ENCODE data around the gene DSCAM.

DNA sequence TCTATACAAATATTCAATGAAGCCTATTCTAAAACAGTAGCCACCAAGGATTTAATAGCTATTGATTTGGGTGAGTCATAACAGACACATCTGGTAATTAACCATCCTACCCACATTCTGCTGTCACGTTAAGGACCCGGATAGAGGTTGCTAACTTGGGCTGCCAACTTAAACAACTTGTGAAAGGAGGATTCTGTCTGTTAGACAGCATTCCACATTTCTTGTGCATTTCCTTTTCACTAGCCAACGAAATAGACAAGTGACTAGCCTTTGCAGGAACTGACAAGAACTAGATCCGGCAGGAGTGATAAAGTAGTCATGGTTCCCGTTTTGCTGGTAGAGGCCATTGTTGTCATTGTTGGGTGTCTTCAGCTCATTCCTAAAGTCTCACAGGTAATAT, 9.5 kb downstream of the DSCAM start:
- TF ChIP-seq POLR2A (IDR thresholded peaks at IDR 0.05) (no peak), POLR2AphosphoS5 (IDR thresholded peaks at IDR 0.05) (no peak), EP300 (IDR thresholded peaks at IDR 0.05) (no peak)
- TF ChIP-seq, protein P1, sequence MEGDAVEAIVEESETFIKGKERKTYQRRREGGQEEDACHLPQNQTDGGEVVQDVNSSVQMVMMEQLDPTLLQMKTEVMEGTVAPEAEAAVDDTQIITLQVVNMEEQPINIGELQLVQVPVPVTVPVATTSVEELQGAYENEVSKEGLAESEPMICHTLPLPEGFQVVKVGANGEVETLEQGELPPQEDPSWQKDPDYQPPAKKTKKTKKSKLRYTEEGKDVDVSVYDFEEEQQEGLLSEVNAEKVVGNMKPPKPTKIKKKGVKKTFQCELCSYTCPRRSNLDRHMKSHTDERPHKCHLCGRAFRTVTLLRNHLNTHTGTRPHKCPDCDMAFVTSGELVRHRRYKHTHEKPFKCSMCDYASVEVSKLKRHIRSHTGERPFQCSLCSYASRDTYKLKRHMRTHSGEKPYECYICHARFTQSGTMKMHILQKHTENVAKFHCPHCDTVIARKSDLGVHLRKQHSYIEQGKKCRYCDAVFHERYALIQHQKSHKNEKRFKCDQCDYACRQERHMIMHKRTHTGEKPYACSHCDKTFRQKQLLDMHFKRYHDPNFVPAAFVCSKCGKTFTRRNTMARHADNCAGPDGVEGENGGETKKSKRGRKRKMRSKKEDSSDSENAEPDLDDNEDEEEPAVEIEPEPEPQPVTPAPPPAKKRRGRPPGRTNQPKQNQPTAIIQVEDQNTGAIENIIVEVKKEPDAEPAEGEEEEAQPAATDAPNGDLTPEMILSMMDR (IDR thresholded peaks at IDR 0.05): no peak

All from gastroesophageal sphincter (tissue), 3 donors.